SKM-1 treated with dmso at 0.1 percent for 144 hours (cell line): Measurements from ENCODE around the gene PRR4.

ENCODE experiments used
- DNase-seq: peaks from one replicate; lab custom pipeline; 2025; ENCODE audit not compliant: unreplicated experiment; lab: John Stamatoyannopoulos, UW

PRR4 gene

GRCh38 chr12:10802587-10802986 is 46.7 kb downstream of the PRR4 start, which contains the start of gene TAS2R7:
TAS2R7 (minus strand) TSS chr12:10802627; CDS start chr12:10802570, 57 bp downstream.
- DNase-seq = no peak

DNA sequence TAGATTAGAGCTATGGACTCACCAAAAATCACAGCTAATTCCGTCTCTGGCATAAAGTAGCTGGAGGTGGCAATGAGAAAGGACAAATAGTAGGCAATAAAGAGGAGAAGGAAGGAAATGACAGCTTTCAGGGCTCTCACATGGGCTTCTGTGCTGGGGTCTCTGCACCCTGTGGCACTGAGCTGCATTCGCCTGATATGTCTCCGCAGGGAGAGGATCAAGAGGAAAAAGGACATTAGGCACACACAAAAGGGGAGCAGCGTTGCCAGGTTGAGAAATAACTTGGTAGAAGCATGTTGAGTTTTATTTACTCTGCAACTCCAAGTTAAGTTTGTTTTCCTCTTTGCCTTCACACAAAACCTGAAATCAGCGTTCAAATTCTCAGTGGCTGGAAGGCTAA is 47.5 kb downstream of the PRR4 start:
- no peak for DNase-seq
